Esophagus muscularis mucosa (tissue), 4 donors: Measurements from ENCODE around the gene TMX2. TPM values are rescaled to one million over a fixed set of nuclear protein-coding genes. Genes with fewer than 3 reads are reported as not detected.
"Not testable (repeated sequence)": the region's sequence is repeated elsewhere in the genome, so short reads cannot be mapped to it uniquely, and the experiment has no call there.

Experiments used
- DNase-seq: peaks from one replicate; pipeline ENCODE4 v3.0.0-alpha.2; 2017; ENCODE audit errors: extremely low spot score
- H3K27ac ChIP-seq, 4 donors: fragments of 200-600 bp; sonication (generic); replicated peaks in 1 of 4; 1 replicate in 3 of 4; 2 replicates in 1 of 4; pipeline ENCODE4 v1.5.1; 2016 to 2019; ENCODE audit warnings: mild to moderate bottlenecking in 1 of 4
- H3K27me3 ChIP-seq, 4 donors: fragments of 200-600 bp; sonication (generic); one replicate each; pipeline versions ENCODE4 v1.5.1 to v1.6.0; 2016 to 2019
- H3K36me3 ChIP-seq, 4 donors: fragments of 200-600 bp; sonication (generic); one replicate each; pipeline ENCODE4 v1.5.1; 2016 to 2019
- H3K4me1 ChIP-seq, 4 donors: fragments of 200-600 bp; sonication (generic); one replicate each; pipeline ENCODE4 v1.5.1; 2016 to 2019
- H3K4me3 ChIP-seq, 4 donors: fragments of 200-600 bp; sonication (generic); 1 replicate in 2 of 4; 2 replicates in 2 of 4; pipeline ENCODE4 v1.5.1; 2016 to 2019; ENCODE audit warnings: mild to moderate bottlenecking in 4 of 4, moderate library complexity in 1 of 4
- H3K9me3 ChIP-seq, 4 donors: fragments of 200-600 bp; sonication (generic); 1 replicate in 3 of 4; 2 replicates in 1 of 4; pipeline ENCODE4 v1.5.1; 2016 to 2019
- EP300 ChIP-seq: sonication (generic); formaldehyde crosslinking; IDR thresholded peaks from one replicate; pipeline ENCODE4 v1.6.1; 2017; ENCODE audit warnings: antibody characterized with exemption
- POLR2A ChIP-seq: fragments of 450-650 bp; IDR thresholded peaks from one replicate; pipeline ENCODE4 v1.6.1; 2017; ENCODE audit warnings: antibody characterized with exemption, moderate library complexity, mild to moderate bottlenecking, low read depth
- POLR2AphosphoS5 ChIP-seq, 2 donors: sonication (generic); formaldehyde crosslinking; IDR thresholded peaks; one replicate each; pipeline ENCODE4 v1.6.1; 2017; ENCODE audit warnings: antibody characterized with exemption in 2 of 2
- WGBS: methylation state at CpG from one replicate; pipeline ENCODE4 v1.1.5; 2018; 5-methylcytosine and 5-hydroxymethylcytosine counted together
- intact Hi-C: fragments of 100-400 bp; cut with DNase I; formaldehyde crosslinking; loops from one replicate; pipeline ENCODE4 v1.15.1; 2023
- total RNA-seq, 4 donors: library from RNA; depleted of rRNA; stranded (reverse); fragments of >200 nt; gene quantifications; one replicate each; pipeline versions ENCODE4 v1.1.0 to v1.2.1, GENCODE V29; 2016
- TF ChIP-seq, protein P1 (sequence below), 3 experiments: fragments of 200-600 bp in 2 of 3; fragments of 450-650 bp in 1 of 3; sonication (generic) in 2 of 3; IDR thresholded peaks; one replicate each; pipeline ENCODE4 v1.5.1; 2017 to 2019; ENCODE audit warnings: antibody characterized with exemption in 3 of 3, mild to moderate bottlenecking in 2 of 3, moderate library complexity in 1 of 3

Gene TMX2
- total RNA-seq, 4 donors from 2014 or later = 31.1 to 52.8 (median 46.1) TPM

GRCh38 chr11:57709802-57710367 lies 2.5 kb upstream of the TMX2 start:
- H3K27me3 ChIP-seq = no peaks in the 10 kb centered on the region
- no peak overlapping the region for H3K4me3 ChIP-seq
- no peak for TF ChIP-seq EP300
- H3K4me1 ChIP-seq = peaks cover 28 to 40% (median 35%) of the 10 kb centered on the region in 4 donors
- H3K27ac ChIP-seq = no peak overlapping the region
- DNase-seq = no peak
- H3K36me3 ChIP-seq = peaks cover 0 to 24% (median 6%) of the 10 kb centered on the region in 4 donors
- WGBS = 93% methylated on average over 5 of the region's 5 CpGs
- H3K9me3 ChIP-seq = no peaks in the 10 kb centered on the region
- intact Hi-C loops = loop anchor here (2.0 kb wide), 1 partner anchor 39 kb away; no protein-coding TSS in a partner anchor

GRCh38 chr11:57711414-57712255 lies 758 bp upstream of the TMX2 start, which contains the start of gene MED19:
Gene MED19, minus strand, starts transcription at chr11:57712215. Its CDS starts 36 bp downstream, at chr11:57712179.
- Histone ChIP-seq H3K4me3 (peak within 1 kb of the TSS; percentile 88 to 98 (median 90)), H3K36me3 (peaks cover 0 to 14% (median 5%) of the 10 kb centered on the region in 4 donors), H3K9me3 (no peaks in the 10 kb centered on the region), H3K27me3 (no peaks in the 10 kb centered on the region), H3K27ac (peak within 1 kb of the TSS; percentile 89 to 96 (median 92)), H3K4me1 (peaks cover 33 to 44% (median 39%) of the 10 kb centered on the region in 4 donors)
- TF ChIP-seq POLR2A = no peak
- TF ChIP-seq EP300 = no peak
- TF ChIP-seq, protein P1, sequence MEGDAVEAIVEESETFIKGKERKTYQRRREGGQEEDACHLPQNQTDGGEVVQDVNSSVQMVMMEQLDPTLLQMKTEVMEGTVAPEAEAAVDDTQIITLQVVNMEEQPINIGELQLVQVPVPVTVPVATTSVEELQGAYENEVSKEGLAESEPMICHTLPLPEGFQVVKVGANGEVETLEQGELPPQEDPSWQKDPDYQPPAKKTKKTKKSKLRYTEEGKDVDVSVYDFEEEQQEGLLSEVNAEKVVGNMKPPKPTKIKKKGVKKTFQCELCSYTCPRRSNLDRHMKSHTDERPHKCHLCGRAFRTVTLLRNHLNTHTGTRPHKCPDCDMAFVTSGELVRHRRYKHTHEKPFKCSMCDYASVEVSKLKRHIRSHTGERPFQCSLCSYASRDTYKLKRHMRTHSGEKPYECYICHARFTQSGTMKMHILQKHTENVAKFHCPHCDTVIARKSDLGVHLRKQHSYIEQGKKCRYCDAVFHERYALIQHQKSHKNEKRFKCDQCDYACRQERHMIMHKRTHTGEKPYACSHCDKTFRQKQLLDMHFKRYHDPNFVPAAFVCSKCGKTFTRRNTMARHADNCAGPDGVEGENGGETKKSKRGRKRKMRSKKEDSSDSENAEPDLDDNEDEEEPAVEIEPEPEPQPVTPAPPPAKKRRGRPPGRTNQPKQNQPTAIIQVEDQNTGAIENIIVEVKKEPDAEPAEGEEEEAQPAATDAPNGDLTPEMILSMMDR (IDR thresholded peaks at IDR 0.05) = no peak
- peak in 1 of 2 donors; percentile 87 for TF ChIP-seq POLR2AphosphoS5 (IDR thresholded peaks at IDR 0.05)
- WGBS = 15% methylated on average over 22 of the region's 51 CpGs
- intact Hi-C loops = loop anchor here (2.0 kb wide), 1 partner anchor 41 kb away; no protein-coding TSS in a partner anchor
- DNase-seq = peak; percentile 97

DNA sequence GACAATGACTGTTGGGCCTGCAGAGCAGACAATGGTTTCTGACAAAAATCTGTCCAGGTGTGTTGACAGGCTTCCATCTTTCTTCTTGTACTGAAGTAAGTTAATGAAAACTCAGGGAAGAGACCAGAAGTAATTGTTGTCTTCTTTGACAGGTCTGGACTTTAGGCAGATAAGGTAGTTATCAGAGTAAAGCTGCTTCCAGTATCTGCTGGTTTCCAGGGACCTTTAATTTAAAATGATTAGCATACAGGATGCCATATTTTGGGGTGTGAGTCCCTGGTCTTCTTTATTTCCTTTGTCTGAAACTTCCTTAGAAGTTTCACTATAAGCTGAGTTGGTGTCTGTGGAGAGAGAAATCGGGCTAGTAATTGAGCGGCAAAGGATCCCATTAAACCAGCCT lies 1.4 kb downstream of the TMX2 start:
- H3K4me3 ChIP-seq = peak overlapping the region; percentile 88 to 98 (median 90)
- no peak overlapping the region for H3K27ac ChIP-seq
- H3K36me3 ChIP-seq = peaks cover 0 to 21% (median 7%) of the 10 kb centered on the region in 4 donors
- 89% methylated on average over 2 of the region's 2 CpGs for WGBS
- DNase-seq = no peak
- peaks cover 33 to 44% (median 39%) of the 10 kb centered on the region in 4 donors for H3K4me1 ChIP-seq
- TF ChIP-seq POLR2A (no peak), POLR2AphosphoS5 (IDR thresholded peaks at IDR 0.05) (no peak), EP300 (no peak)
- TF ChIP-seq, protein P1 (IDR thresholded peaks at IDR 0.05) = no peak
- H3K9me3 ChIP-seq = no peaks in the 10 kb centered on the region
- intact Hi-C loops = no loop called here
- no peaks in the 10 kb centered on the region for H3K27me3 ChIP-seq

DNA sequence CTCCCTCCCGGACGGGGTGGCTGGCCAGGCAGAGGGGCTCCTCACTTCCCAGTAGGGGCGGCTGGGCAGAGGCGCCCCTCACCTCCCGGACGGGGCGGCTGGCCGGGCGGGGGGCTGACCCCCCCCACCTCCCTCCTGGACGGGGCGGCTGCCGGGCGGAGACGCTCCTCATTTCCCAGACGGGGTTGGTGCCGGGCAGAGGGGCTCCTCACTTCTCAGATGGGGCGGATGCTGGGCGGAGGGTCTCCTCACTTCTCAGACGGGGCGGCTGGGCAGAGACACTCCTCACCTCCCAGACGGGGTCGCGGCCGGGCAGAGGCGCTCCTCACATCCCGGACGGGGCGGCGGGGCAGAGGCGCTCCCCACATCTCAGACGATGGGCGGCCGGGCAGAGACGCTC lies 4.3 kb downstream of the TMX2 start:
- Histone ChIP-seq H3K4me1 (peaks cover 23 to 24% (median 24%) of the 10 kb centered on the region in 4 donors), H3K36me3 (peaks cover 0 to 26% (median 17%) of the 10 kb centered on the region in 4 donors)
- H3K27ac ChIP-seq, intact Hi-C loops, H3K27me3 ChIP-seq, H3K4me3 ChIP-seq, H3K9me3 ChIP-seq, DNase-seq: not testable (repeated sequence)
- WGBS = 96% methylated on average over 19 of the region's 34 CpGs

DNA sequence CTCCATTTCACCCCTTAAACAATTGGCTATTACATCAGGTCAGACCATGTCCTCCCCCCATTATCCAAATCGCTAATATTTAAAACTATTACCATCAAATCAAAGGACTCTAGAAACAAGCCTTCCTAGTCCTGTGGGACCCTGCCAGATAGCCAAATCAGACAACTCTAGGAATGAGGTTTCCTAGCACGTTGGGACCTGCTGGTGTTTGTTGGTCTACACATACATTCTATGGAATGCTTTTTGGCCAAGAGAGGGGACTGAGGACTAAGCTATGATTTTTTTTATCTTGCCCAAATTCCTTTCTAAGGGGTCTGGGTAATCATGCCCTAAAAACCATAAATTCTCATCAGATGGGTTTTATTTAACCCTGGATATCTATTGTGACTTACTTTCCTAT lies 14.8 kb downstream of the TMX2 start:
- WGBS = 79% methylated on average over 2 of the region's 2 CpGs
- H3K4me1 ChIP-seq = no peaks in the 10 kb centered on the region
- intact Hi-C loops = no loop called here
- no peaks in the 10 kb centered on the region for H3K9me3 ChIP-seq
- H3K36me3 ChIP-seq = peaks cover 0 to 13% (median 2%) of the 10 kb centered on the region in 4 donors
- H3K27ac ChIP-seq = no peak overlapping the region
- H3K4me3 ChIP-seq = no peak overlapping the region
- TF ChIP-seq POLR2AphosphoS5 (IDR thresholded peaks at IDR 0.05) = no peak
- TF ChIP-seq, protein P1 (IDR thresholded peaks at IDR 0.05) = no peak
- no peak for TF ChIP-seq POLR2A
- no peak for TF ChIP-seq EP300
- DNase-seq = no peak
- H3K27me3 ChIP-seq = no peaks in the 10 kb centered on the region
